AG04450 (cell line): Measurements from ENCODE around the gene WNT8A. TPM values are rescaled to one million over a fixed set of nuclear protein-coding genes. Genes with fewer than 3 reads are reported as not detected.
"Not testable (repeated sequence)": the region's sequence is repeated elsewhere in the genome, so short reads cannot be mapped to it uniquely, and the experiment has no call there.

ENCODE experiments used
- CTCF ChIA-PET: fragments of 300-600, 350-600 bp; formaldehyde crosslinking; extraction: SDS; loops from one replicate; lab custom pipeline; 2022; ENCODE audit warnings: antibody characterized with exemption, inconsistent platforms; lab: Charles Lee
- POLR2A ChIA-PET: fragments of 350-600 bp; formaldehyde crosslinking; extraction: SDS; loops from one replicate; lab custom pipeline; 2021; ENCODE audit warnings: antibody characterized with exemption, inconsistent platforms; lab: Yijun Ruan, JAX
- DNase-seq: peaks from one replicate; pipeline ENCODE4 v3.0.0-alpha.2; 2011; ENCODE audit warnings: low read depth, low spot score
- H3K27ac ChIP-seq: one replicate; pipeline ENCODE4 v1.5.1; 2012; ENCODE audit warnings: low read depth, low read length, control low read depth
- H3K27me3 ChIP-seq: one replicate; pipeline ENCODE4 v1.6.0; 2012; ENCODE audit warnings: low read length; ENCODE audit not compliant: control insufficient read depth, insufficient read depth
- H3K4me3 ChIP-seq: 2 replicates; pipeline ENCODE4 v1.5.1; 2011; ENCODE audit warnings: mild to moderate bottlenecking, low read depth, low read length, control low read depth
- H3K9me3 ChIP-seq: 2 replicates; pipeline ENCODE4 v1.5.1; 2012; ENCODE audit warnings: low read length; ENCODE audit not compliant: control insufficient read depth, insufficient read depth
- CTCF ChIP-seq: IDR thresholded peaks from 2 replicates; pipeline ENCODE4 v1.5.1; 2011; ENCODE audit warnings: low read depth, low read length, control low read depth, inconsistent platforms
- polyA plus RNA-seq: library from polyadenylated mRNA; depleted of rRNA; stranded (reverse); fragments of >200 nt; gene quantifications from 2 replicates; pipeline ENCODE4 v1.2.3, GENCODE V29; 2011

The WNT8A gene
- polyA plus RNA-seq, 1 experiment, result not detected

- ChIA-PET CTCF (interaction anchor here (0.6 to 9.7 kb wide), 24 partner anchors 8 to 439 kb away, joined by 3 to 260 read pairs (median 4); partner anchors contain the start of gene FAM13B), POLR2A (no interaction called here)
- Histone ChIP-seq H3K27ac (no peak overlapping the region), H3K27me3 (peaks cover 6% of the 10 kb centered on the region), H3K9me3 (no peaks in the 10 kb centered on the region), H3K4me3 (no peak overlapping the region)
- peak; percentile 50 for DNase-seq
- peak; percentile 80 for TF ChIP-seq CTCF
These were observed 14.9 kb upstream of the WNT8A start for GRCh38 chr5:138068742-138069600.

GRCh38 chr5:138070026-138070425 lies 13.8 kb upstream of the WNT8A start:
- H3K4me3 ChIP-seq, DNase-seq, POLR2A ChIA-PET, H3K27ac ChIP-seq, H3K9me3 ChIP-seq, H3K27me3 ChIP-seq: not testable (repeated sequence)
- CTCF ChIA-PET, result interaction anchor here (0.9 to 9.7 kb wide), 9 partner anchors 13 to 440 kb away, joined by 4 to 260 read pairs (median 8); partner anchors contain the start of gene FAM13B

- Histone ChIP-seq H3K9me3 (no peaks in the 10 kb centered on the region), H3K27ac (no peak overlapping the region), H3K27me3 (peaks cover 4% of the 10 kb centered on the region), H3K4me3 (no peak overlapping the region)
- CTCF ChIA-PET, result interaction anchor here (0.5 to 6.4 kb wide), 42 partner anchors 11 to 456 kb away, joined by 3 to 158 read pairs (median 5); partner anchors contain the start of genes BRD8 and NME5
- TF ChIP-seq CTCF, result peak; percentile 93
- POLR2A ChIA-PET, result no interaction called here
- DNase-seq, result peak; percentile 23
These were observed 6.7 kb upstream of the WNT8A start for GRCh38 chr5:138077064-138077696.

GRCh38 chr5:138078006-138078643 lies 5.7 kb upstream of the WNT8A start:
- Histone ChIP-seq H3K27me3 (peaks cover 4% of the 10 kb centered on the region), H3K9me3 (no peaks in the 10 kb centered on the region), H3K4me3 (no peak overlapping the region), H3K27ac (no peak overlapping the region)
- POLR2A ChIA-PET, result no interaction called here
- CTCF ChIA-PET, result interaction anchor here (0.6 to 6.4 kb wide), 26 partner anchors 11 to 457 kb away, joined by 3 to 158 read pairs (median 6); partner anchors contain the start of gene BRD8
- no peak for TF ChIP-seq CTCF
- no peak for DNase-seq

GRCh38 chr5:138082033-138082432 lies 1.8 kb upstream of the WNT8A start:
- Histone ChIP-seq H3K4me3 (no peak overlapping the region), H3K27me3 (peaks cover 2% of the 10 kb centered on the region), H3K9me3 (no peaks in the 10 kb centered on the region; the same call in 1 of the 2 replicates), H3K27ac (no peak overlapping the region)
- TF ChIP-seq CTCF, result no peak
- DNase-seq, result no peak
- ChIA-PET CTCF (interaction anchor here (0.6 to 2.2 kb wide), 6 partner anchors 13 to 303 kb away, joined by 3 to 8 read pairs (median 6); no protein-coding TSS in a partner anchor), POLR2A (no interaction called here)
